Panc1 (cell line): ENCODE results near the gene APOBR. TPM values are rescaled to one million over a fixed set of nuclear protein-coding genes. Genes with fewer than 3 reads are reported as not detected.

Experiments
- ATAC-seq: fragments of 200-7000 bp; cut with Tn5 transposase; 2 replicates; pipeline ENCODE4 v1.9.1; 2020; ENCODE audit warnings: mild to moderate bottlenecking, moderate library complexity
- BruUV-seq: library from RNA; stranded (reverse); fragments of 400-500 nt; replicated peaks from 2 replicates; lab custom pipeline; 2021; lab: Mats Ljungman, UMichigan
- CTCF ChIA-PET: fragments of 300-600 bp; sonication (Branson Sonifier 250); formaldehyde crosslinking; loops from one replicate; lab custom pipeline; 2022; ENCODE audit warnings: antibody characterized with exemption; lab: Charles Lee
- POLR2A ChIA-PET: fragments of 300-600 bp; sonication (Branson Sonifier 250); formaldehyde crosslinking; loops from one replicate; lab custom pipeline; 2022; ENCODE audit warnings: antibody characterized with exemption; lab: Charles Lee
- DNase-seq: peaks from one replicate; pipeline ENCODE4 v3.0.0-alpha.2; 2010; ENCODE audit warnings: low read depth, low spot score
- H3K27ac ChIP-seq: 2 replicates; pipeline ENCODE4 v1.5.1; 2011; ENCODE audit warnings: mild to moderate bottlenecking, low read length, inconsistent platforms
- H3K27me3 ChIP-seq: fragments of 200-500 bp; sonication (Bioruptor generic); 2 replicates; pipeline ENCODE4 v1.6.0; 2014; ENCODE audit warnings: low read length, inconsistent platforms; ENCODE audit not compliant: control insufficient read depth, insufficient read depth
- H3K36me3 ChIP-seq: fragments of 200-500 bp; sonication (Bioruptor generic); 2 replicates; pipeline ENCODE4 v1.5.1; 2014; ENCODE audit warnings: inconsistent platforms, mild to moderate bottlenecking, low read length, moderate library complexity; ENCODE audit not compliant: control insufficient read depth, insufficient read depth
- H3K4me1 ChIP-seq: 2 replicates; pipeline ENCODE4 v1.5.1; 2011; ENCODE audit warnings: inconsistent platforms, mild to moderate bottlenecking, low read length, moderate library complexity; ENCODE audit not compliant: control insufficient read depth, insufficient read depth
- H3K4me3 ChIP-seq, 2 experiments: 2 replicates each; pipeline ENCODE4 v1.5.1; 2011 to 2012; ENCODE audit warnings: low read depth in 2 of 2, low read length in 2 of 2, mild to moderate bottlenecking in 2 of 2, inconsistent platforms in 1 of 2, moderate library complexity in 1 of 2
- H3K9me3 ChIP-seq: fragments of 200-500 bp; sonication (Bioruptor generic); 2 replicates; pipeline ENCODE4 v1.5.1; 2014; ENCODE audit warnings: low read depth, mild to moderate bottlenecking, inconsistent platforms, low read length, moderate library complexity; ENCODE audit not compliant: control insufficient read depth, insufficient read depth
- CTCF ChIP-seq: fragments of 450-650 bp; IDR thresholded peaks from 2 replicates; pipeline ENCODE4 v1.5.1; 2017; ENCODE audit warnings: mild to moderate bottlenecking
- POLR2AphosphoS5 ChIP-seq: IDR thresholded peaks from 2 replicates; pipeline ENCODE4 v1.6.1; 2012; ENCODE audit warnings: mild to moderate bottlenecking, low read depth, low read length, moderate library complexity
- REST ChIP-seq, 2 experiments: IDR thresholded peaks; 2 replicates each; pipeline ENCODE4 v1.6.1; 2011 to 2012; ENCODE audit warnings: low read depth in 2 of 2, control low read depth in 1 of 2, low read length in 1 of 2, mild to moderate bottlenecking in 1 of 2, moderate library complexity in 1 of 2; ENCODE audit not compliant: insufficient read depth in 1 of 2
- SIN3A ChIP-seq: IDR thresholded peaks from 2 replicates; pipeline ENCODE4 v1.6.1; 2012; ENCODE audit warnings: low read depth, mild to moderate bottlenecking, low read length, moderate library complexity, borderline replicate concordance; ENCODE audit not compliant: insufficient read depth
- TCF7L2 ChIP-seq: IDR thresholded peaks from 2 replicates; pipeline ENCODE4 v1.6.1; 2011; ENCODE audit warnings: mild to moderate bottlenecking, low read depth, low read length, inconsistent platforms
- in situ Hi-C: cut with HindIII; loops from 2 replicates; pipeline ENCODE4 v1.10.0; 2016; ENCODE audit warnings: low sequenced_read_pairs, low pct_unique_long_range_greater_than_20kb
- intact Hi-C: fragments of 100-400 bp; cut with micrococcal nuclease; formaldehyde crosslinking; loops from one replicate; pipeline ENCODE4 v1.10.0; 2022; ENCODE audit not compliant: unreplicated experiment
- total RNA-seq: library from RNA; stranded (reverse); gene quantifications from one replicate; pipeline ENCODE4 v1.2.1, GENCODE V29; 2021; ENCODE audit not compliant: unreplicated experiment

The APOBR gene
- total RNA-seq, 1 experiment from 2014 or later = 0.13 TPM

- H3K9me3 ChIP-seq = no peaks in the 10 kb centered on the region
- intact Hi-C loops (no loop called here), in situ Hi-C loops (no loop called here)
- ATAC-seq = no peak
- POLR2A ChIA-PET = interaction anchor here (0.6 kb wide), 1 partner anchor 20 kb away, joined by 3 read pairs; no protein-coding TSS in a partner anchor
- no peaks in the 10 kb centered on the region for H3K4me1 ChIP-seq
- TF ChIP-seq REST (IDR thresholded peaks at IDR 0.05; ENCODE audit: insufficient read depth in 1 of 2, low read depth in 2 of 2, low read length in 1 of 2) (no peak), CTCF (no peak), SIN3A (no peak), TCF7L2 (no peak), POLR2AphosphoS5 (no peak)
- DNase-seq = no peak
- no peak overlapping the region for H3K27ac ChIP-seq
- CTCF ChIA-PET = interaction anchor here (0.6 to 0.7 kb wide), 2 partner anchors 8 to 266 kb away, joined by 3 to 4 read pairs; no protein-coding TSS in a partner anchor
- BruUV-seq = no TSS peak
- H3K36me3 ChIP-seq = no peaks in the 10 kb centered on the region
- no peak overlapping the region for H3K4me3 ChIP-seq
- H3K27me3 ChIP-seq = no peaks in the 10 kb centered on the region
These were observed 33.5 kb downstream of the APOBR start for GRCh38 chr16:28527985-28528384.

GRCh38 chr16:28528463-28528867, 34.0 kb downstream of the APOBR start:
- CTCF ChIA-PET = interaction anchor here (0.6 kb wide), 1 partner anchor 8 kb away, joined by 3 read pairs; no protein-coding TSS in a partner anchor
- ATAC-seq = no peak
- Histone ChIP-seq H3K27me3 (no peaks in the 10 kb centered on the region), H3K27ac (no peak overlapping the region), H3K4me3 (no peak overlapping the region), H3K9me3 (no peaks in the 10 kb centered on the region), H3K36me3 (no peaks in the 10 kb centered on the region), H3K4me1 (no peaks in the 10 kb centered on the region)
- in situ Hi-C loops (no loop called here), intact Hi-C loops (no loop called here)
- no peak for DNase-seq
- POLR2A ChIA-PET = no interaction called here
- no peak for TF ChIP-seq POLR2AphosphoS5
- no peak for TF ChIP-seq TCF7L2
- no peak for TF ChIP-seq REST (IDR thresholded peaks at IDR 0.05; ENCODE audit: insufficient read depth in 1 of 2, low read depth in 2 of 2, low read length in 1 of 2)
- no peak for TF ChIP-seq CTCF
- no peak for TF ChIP-seq SIN3A
- BruUV-seq = no TSS peak
